AG04450 (cell line): ENCODE data around the gene TJP3. TPM values are rescaled to one million over a fixed set of nuclear protein-coding genes. Genes with fewer than 3 reads are reported as not detected.

Source experiments
- CTCF ChIA-PET: fragments of 300-600, 350-600 bp; formaldehyde crosslinking; extraction: SDS; loops from one replicate; lab custom pipeline; 2022; ENCODE audit warnings: antibody characterized with exemption, inconsistent platforms; lab: Charles Lee
- POLR2A ChIA-PET: fragments of 350-600 bp; formaldehyde crosslinking; extraction: SDS; loops from one replicate; lab custom pipeline; 2021; ENCODE audit warnings: antibody characterized with exemption, inconsistent platforms; lab: Yijun Ruan, JAX
- DNase-seq: peaks from one replicate; pipeline ENCODE4 v3.0.0-alpha.2; 2011; ENCODE audit warnings: low read depth, low spot score
- H3K27ac ChIP-seq: one replicate; pipeline ENCODE4 v1.5.1; 2012; ENCODE audit warnings: low read depth, low read length, control low read depth
- H3K27me3 ChIP-seq: one replicate; pipeline ENCODE4 v1.6.0; 2012; ENCODE audit warnings: low read length; ENCODE audit not compliant: control insufficient read depth, insufficient read depth
- H3K4me3 ChIP-seq: 2 replicates; pipeline ENCODE4 v1.5.1; 2011; ENCODE audit warnings: mild to moderate bottlenecking, low read depth, low read length, control low read depth
- H3K9me3 ChIP-seq: 2 replicates; pipeline ENCODE4 v1.5.1; 2012; ENCODE audit warnings: low read length; ENCODE audit not compliant: control insufficient read depth, insufficient read depth
- CTCF ChIP-seq: IDR thresholded peaks from 2 replicates; pipeline ENCODE4 v1.5.1; 2011; ENCODE audit warnings: low read depth, low read length, control low read depth, inconsistent platforms
- polyA plus RNA-seq: library from polyadenylated mRNA; depleted of rRNA; stranded (reverse); fragments of >200 nt; gene quantifications from 2 replicates; pipeline ENCODE4 v1.2.3, GENCODE V29; 2011

TJP3 gene
- polyA plus RNA-seq, 1 experiment, result not detected

- no peak for TF ChIP-seq CTCF
- Histone ChIP-seq H3K9me3 (peaks cover 43% of the 10 kb centered on the region), H3K4me3 (no peak overlapping the region), H3K27ac (no peak overlapping the region), H3K27me3 (peaks cover 13% of the 10 kb centered on the region)
- no peak for DNase-seq
- ChIA-PET POLR2A (no interaction called here), CTCF (no interaction called here)
Observed at GRCh38 chr19:3781603-3782002, 73.4 kb downstream of the TJP3 start.

GRCh38 chr19:3782330-3782729 is 74.1 kb downstream of the TJP3 start:
- Histone ChIP-seq H3K9me3 (peaks cover 41% of the 10 kb centered on the region), H3K27ac (no peak overlapping the region), H3K4me3 (no peak overlapping the region), H3K27me3 (peaks cover 17% of the 10 kb centered on the region)
- ChIA-PET CTCF (no interaction called here), POLR2A (no interaction called here)
- DNase-seq, result no peak
- no peak for TF ChIP-seq CTCF

- H3K27me3 ChIP-seq, result peaks cover 18% of the 10 kb centered on the region
- DNase-seq, result no peak
- no peak overlapping the region for H3K27ac ChIP-seq
- peaks cover 39% of the 10 kb centered on the region for H3K9me3 ChIP-seq
- no peak for TF ChIP-seq CTCF
- H3K4me3 ChIP-seq, result no peak overlapping the region
- ChIA-PET CTCF (no interaction called here), POLR2A (no interaction called here)
Observed at GRCh38 chr19:3782903-3783302, 74.7 kb downstream of the TJP3 start.

GRCh38 chr19:3783660-3784584 is 75.7 kb downstream of the TJP3 start:
- no peak for DNase-seq
- H3K4me3 ChIP-seq, result no peak overlapping the region
- H3K27me3 ChIP-seq, result peaks cover 18% of the 10 kb centered on the region
- no peak for TF ChIP-seq CTCF
- H3K27ac ChIP-seq, result no peak overlapping the region
- POLR2A ChIA-PET, result no interaction called here
- H3K9me3 ChIP-seq, result peaks cover 31% of the 10 kb centered on the region
- CTCF ChIA-PET, result no interaction called here

- TF ChIP-seq CTCF, result no peak
- POLR2A ChIA-PET, result no interaction called here
- Histone ChIP-seq H3K27me3 (peaks cover 18% of the 10 kb centered on the region), H3K9me3 (peaks cover 25% of the 10 kb centered on the region), H3K27ac (no peak overlapping the region), H3K4me3 (no peak overlapping the region)
- CTCF ChIA-PET, result no interaction called here
- DNase-seq, result no peak
Observed at GRCh38 chr19:3784607-3785450, 76.6 kb downstream of the TJP3 start.
